Aorta (tissue), 5 donors: ENCODE data around the gene PCSK6. TPM values are rescaled to one million over a fixed set of nuclear protein-coding genes. Genes with fewer than 3 reads are reported as not detected.
"Not testable (repeated sequence)": the region's sequence is repeated elsewhere in the genome, so short reads cannot be mapped to it uniquely, and the experiment has no call there.

Source experiments
- ATAC-seq: fragments of 200-7000 bp; cut with Tn5 transposase; one replicate; pipeline ENCODE4 v1.9.1; 2022; ENCODE audit warnings: moderate library complexity; ENCODE audit not compliant: low FRiP score
- DNase-seq, 2 donors: peaks; one replicate each; pipeline ENCODE4 v3.0.0-alpha.2; 2020
- H3K27ac ChIP-seq, 2 donors: one replicate each; pipeline ENCODE4 v1.5.1; 2013; ENCODE audit warnings: low read length in 2 of 2, mild to moderate bottlenecking in 2 of 2, moderate library complexity in 2 of 2, control low read depth in 1 of 2, inconsistent platforms in 1 of 2, low read depth in 1 of 2
- H3K27me3 ChIP-seq, 2 donors: one replicate each; pipeline ENCODE4 v1.6.1; 2013; ENCODE audit warnings: control low read depth in 1 of 2, low read length in 1 of 2, mild to moderate bottlenecking in 1 of 2, moderate library complexity in 1 of 2; ENCODE audit not compliant: insufficient read depth in 2 of 2, control insufficient read depth in 1 of 2
- H3K36me3 ChIP-seq, 2 donors: one replicate each; pipeline ENCODE4 v1.6.1; 2013; ENCODE audit warnings: control low read depth in 1 of 2, low read length in 1 of 2, mild to moderate bottlenecking in 1 of 2; ENCODE audit not compliant: insufficient read depth in 2 of 2, control insufficient read depth in 1 of 2
- H3K4me1 ChIP-seq, 2 donors: one replicate each; pipeline ENCODE4 v1.6.1; 2013; ENCODE audit warnings: low read length in 2 of 2, control low read depth in 1 of 2, mild to moderate bottlenecking in 1 of 2, moderate library complexity in 1 of 2; ENCODE audit not compliant: insufficient read depth in 2 of 2, control insufficient read depth in 1 of 2
- H3K4me3 ChIP-seq, 2 donors: one replicate each; pipeline ENCODE4 v1.5.1; 2013; ENCODE audit warnings: low read length in 2 of 2, control low read depth in 1 of 2, mild to moderate bottlenecking in 1 of 2
- H3K9me3 ChIP-seq: one replicate; pipeline ENCODE4 v1.6.1; 2013; ENCODE audit warnings: mild to moderate bottlenecking, low read length; ENCODE audit not compliant: control insufficient read depth
- WGBS, 2 donors: extraction: QIAGEN DNeasy Blood & Tissue Kit; methylation state at CpG; one replicate each; pipeline ENCODE4 v1.1.7; 2013; 5-methylcytosine and 5-hydroxymethylcytosine counted together
- intact Hi-C, 2 donors: fragments of 100-400 bp; cut with DNase I; formaldehyde crosslinking; loops; one replicate each; pipeline versions ENCODE4 v1.14.2 to v1.15.0; 2022
- polyA plus RNA-seq, 2 donors: library from polyadenylated mRNA; stranded (reverse); fragments of 200-250 nt; gene quantifications; one replicate each; pipeline ENCODE4 v1.2.3, GENCODE V29; 2013
- total RNA-seq, 2 donors: library from RNA; stranded (reverse); fragmentation: NEBNext Ultra II Directional; extraction: Animal tissue kit (Norgen Biotek cat#: 25700); gene quantifications; one replicate each; pipeline ENCODE4 v1.2.1, GENCODE V29; 2021
- donor health status: healthy with polysubstance abuse.
- donor health status: Bipolar disorder and iron deficiency.
- donor health status: DM: no; HTN: no; CAD: no.
- donor health status: DM: no; HTN: no; CAD: no.
- donor health status: DM: yes; HTN: yes; CAD: no.

PCSK6 gene
- total and polyA plus RNA-seq, 4 donors: 1.6 to 11.2 (median 5.0) TPM; not detected in 1

DNA sequence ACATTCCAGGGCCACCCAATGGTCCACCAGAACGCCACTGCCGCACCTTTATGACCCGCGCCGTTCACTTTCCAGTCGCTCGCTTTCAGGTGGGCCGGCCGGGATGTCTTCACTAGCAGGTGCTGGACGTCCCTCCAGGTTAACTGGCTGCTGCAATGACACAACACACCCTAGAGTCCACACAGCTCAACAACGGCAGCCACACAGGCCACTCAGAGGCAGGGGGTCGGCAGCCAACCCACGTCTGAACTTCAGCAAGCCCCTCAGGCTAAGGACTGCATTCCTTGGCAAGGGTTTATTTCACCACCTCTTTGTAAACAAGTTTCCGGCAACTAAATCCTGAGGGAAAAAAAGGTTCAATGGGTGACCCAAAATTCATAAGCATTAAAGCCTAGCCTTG, 105.2 kb downstream of the PCSK6 start:
- H3K9me3 ChIP-seq: no peaks in the 10 kb centered on the region
- no peak overlapping the region for H3K4me3 ChIP-seq
- DNase-seq: no peak
- no peak for ATAC-seq
- H3K27ac ChIP-seq: no peak overlapping the region
- H3K4me1 ChIP-seq: no peaks in the 10 kb centered on the region
- intact Hi-C loops: no loop called here
- WGBS, 2 donors: 82 to 83% methylated on average over 14 of the region's 14 CpGs
- H3K27me3 ChIP-seq: no peaks in the 10 kb centered on the region
- no peaks in the 10 kb centered on the region for H3K36me3 ChIP-seq

DNA sequence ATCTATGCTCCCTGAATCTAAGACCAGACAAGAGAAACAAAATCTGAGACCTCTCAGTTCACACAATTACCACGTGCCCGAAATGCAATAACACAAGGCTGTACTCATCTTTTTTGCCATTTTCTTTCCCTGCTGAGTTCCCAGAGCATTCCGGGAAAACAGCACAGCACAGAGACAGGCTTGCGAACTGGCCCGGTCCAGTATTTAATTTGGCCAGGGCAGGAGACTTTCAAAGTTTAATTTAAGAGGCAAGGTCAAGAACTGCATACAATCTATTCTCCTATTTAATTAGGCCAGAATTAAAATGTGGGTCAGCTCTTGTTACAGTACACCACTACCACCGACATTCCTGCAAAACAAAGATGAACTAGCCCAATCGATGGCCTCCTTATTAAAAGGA, 107.0 kb downstream of the PCSK6 start:
- Histone ChIP-seq H3K36me3 (no peaks in the 10 kb centered on the region), H3K9me3 (no peaks in the 10 kb centered on the region), H3K27ac (no peak overlapping the region), H3K27me3 (no peaks in the 10 kb centered on the region), H3K4me3 (no peak overlapping the region), H3K4me1 (no peaks in the 10 kb centered on the region)
- no peak for ATAC-seq
- no peak for DNase-seq
- WGBS, 2 donors: 8 to 12% methylated on average over 7 of the region's 7 CpGs
- intact Hi-C loops: no loop called here

GRCh38 chr15:101381671-101382212, 107.8 kb downstream of the PCSK6 start:
- no peaks in the 10 kb centered on the region for H3K36me3 ChIP-seq
- no peak for ATAC-seq
- H3K27ac ChIP-seq: no peak overlapping the region
- no peaks in the 10 kb centered on the region for H3K9me3 ChIP-seq
- no peaks in the 10 kb centered on the region for H3K4me1 ChIP-seq
- no peak overlapping the region for H3K4me3 ChIP-seq
- H3K27me3 ChIP-seq: no peaks in the 10 kb centered on the region
- no peak for DNase-seq
- intact Hi-C loops: no loop called here
- WGBS, 2 donors: 87 to 89% methylated on average over 14 of the region's 14 CpGs

DNA sequence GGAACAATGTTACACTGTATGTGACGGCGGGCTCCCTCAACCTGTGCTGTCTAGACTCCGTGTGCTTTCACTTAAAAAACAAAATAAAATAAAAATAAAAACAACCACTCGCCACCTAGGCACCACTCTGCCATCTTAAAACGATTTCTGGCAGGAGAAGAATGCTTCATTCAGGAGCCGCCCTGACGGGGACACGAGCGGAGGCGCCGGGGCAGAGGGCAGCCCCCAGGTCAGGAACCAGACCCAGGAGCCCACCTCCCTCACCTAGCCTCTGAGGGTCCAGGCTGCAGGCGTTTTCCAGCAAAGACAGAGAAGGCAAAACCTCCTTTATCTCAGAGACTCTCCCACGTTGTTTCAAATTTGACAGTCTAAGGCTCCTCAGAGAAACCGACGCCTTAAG, 109.4 kb downstream of the PCSK6 start:
- H3K27me3 ChIP-seq: no peaks in the 10 kb centered on the region
- no peak overlapping the region for H3K27ac ChIP-seq
- intact Hi-C loops: no loop called here
- H3K4me3 ChIP-seq: no peak overlapping the region
- H3K36me3 ChIP-seq: no peaks in the 10 kb centered on the region
- H3K9me3 ChIP-seq: no peaks in the 10 kb centered on the region
- 90% methylated on average over 15 of the region's 15 CpGs for WGBS, 2 donors
- ATAC-seq (no peak), DNase-seq (no peak)
- no peaks in the 10 kb centered on the region for H3K4me1 ChIP-seq

GRCh38 chr15:101379647-101380046, 109.9 kb downstream of the PCSK6 start:
- H3K4me3 ChIP-seq: no peak overlapping the region
- H3K9me3 ChIP-seq: no peaks in the 10 kb centered on the region
- DNase-seq (no peak), ATAC-seq (no peak)
- intact Hi-C loops: no loop called here
- WGBS, 2 donors: 91% methylated on average over 15 of the region's 15 CpGs
- no peaks in the 10 kb centered on the region for H3K27me3 ChIP-seq
- H3K36me3 ChIP-seq: no peaks in the 10 kb centered on the region
- no peaks in the 10 kb centered on the region for H3K4me1 ChIP-seq
- no peak overlapping the region for H3K27ac ChIP-seq

DNA sequence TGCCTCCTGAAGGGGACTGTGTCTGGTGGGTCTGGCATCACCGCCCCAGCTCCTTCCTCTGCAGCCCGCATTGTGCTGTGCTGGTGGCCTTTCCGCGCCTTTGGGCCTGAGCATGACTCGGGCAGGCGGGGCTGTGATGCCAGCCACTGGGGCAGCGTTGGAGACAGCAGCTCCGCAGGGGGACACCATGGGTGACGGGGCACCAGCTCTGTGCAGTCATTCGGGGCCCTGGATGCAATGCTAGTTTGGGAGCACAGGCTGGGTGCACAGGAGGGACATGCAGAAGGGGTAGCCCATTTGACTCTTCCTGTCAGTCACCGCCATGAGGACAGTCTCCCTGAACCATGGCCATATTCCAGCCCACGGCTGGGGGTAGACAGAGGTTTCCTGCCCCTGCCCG, 110.6 kb downstream of the PCSK6 start:
- Histone ChIP-seq H3K36me3 (no peaks in the 10 kb centered on the region), H3K9me3 (no peaks in the 10 kb centered on the region), H3K4me3 (no peak overlapping the region), H3K4me1 (no peaks in the 10 kb centered on the region), H3K27ac (no peak overlapping the region), H3K27me3 (no peaks in the 10 kb centered on the region)
- ATAC-seq (no peak), DNase-seq (no peak)
- intact Hi-C loops: no loop called here
- 95 to 96% methylated on average over 13 of the region's 13 CpGs for WGBS, 2 donors

DNA sequence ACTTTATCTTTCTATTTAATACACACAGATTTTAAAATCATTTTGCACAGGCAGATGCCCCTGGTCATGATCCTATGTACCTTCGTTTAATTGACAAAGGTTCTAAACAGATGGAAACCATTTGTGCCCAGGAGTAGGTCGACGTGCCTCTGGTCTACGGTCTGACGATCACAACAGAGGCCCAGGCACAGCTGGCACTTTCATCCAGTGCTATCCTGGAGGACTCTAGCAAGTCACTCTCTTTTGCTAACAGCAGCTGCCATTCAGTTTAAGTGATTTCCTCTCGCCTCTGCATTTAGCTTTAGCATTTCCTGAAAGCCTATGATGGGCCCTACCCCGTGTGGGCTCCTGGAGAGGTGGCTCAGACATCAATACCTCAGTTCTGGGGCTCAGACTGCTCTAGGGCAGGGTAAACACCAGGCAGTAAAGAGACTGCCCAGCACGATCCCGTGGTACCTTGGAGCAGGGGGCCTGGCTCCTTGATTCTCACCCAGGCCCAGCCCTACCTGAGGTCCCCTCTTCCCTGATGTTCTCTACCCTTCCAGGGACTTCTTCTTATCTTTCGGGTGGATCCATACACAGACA, 111.2 kb downstream of the PCSK6 start:
- ATAC-seq (no peak), DNase-seq (no peak)
- H3K4me1 ChIP-seq: no peaks in the 10 kb centered on the region
- no peaks in the 10 kb centered on the region for H3K36me3 ChIP-seq
- H3K9me3 ChIP-seq: no peaks in the 10 kb centered on the region
- H3K4me3 ChIP-seq: no peak overlapping the region
- intact Hi-C loops: no loop called here
- 86 to 89% methylated on average over 10 of the region's 10 CpGs for WGBS, 2 donors
- H3K27me3 ChIP-seq: no peaks in the 10 kb centered on the region
- H3K27ac ChIP-seq: no peak overlapping the region

DNA sequence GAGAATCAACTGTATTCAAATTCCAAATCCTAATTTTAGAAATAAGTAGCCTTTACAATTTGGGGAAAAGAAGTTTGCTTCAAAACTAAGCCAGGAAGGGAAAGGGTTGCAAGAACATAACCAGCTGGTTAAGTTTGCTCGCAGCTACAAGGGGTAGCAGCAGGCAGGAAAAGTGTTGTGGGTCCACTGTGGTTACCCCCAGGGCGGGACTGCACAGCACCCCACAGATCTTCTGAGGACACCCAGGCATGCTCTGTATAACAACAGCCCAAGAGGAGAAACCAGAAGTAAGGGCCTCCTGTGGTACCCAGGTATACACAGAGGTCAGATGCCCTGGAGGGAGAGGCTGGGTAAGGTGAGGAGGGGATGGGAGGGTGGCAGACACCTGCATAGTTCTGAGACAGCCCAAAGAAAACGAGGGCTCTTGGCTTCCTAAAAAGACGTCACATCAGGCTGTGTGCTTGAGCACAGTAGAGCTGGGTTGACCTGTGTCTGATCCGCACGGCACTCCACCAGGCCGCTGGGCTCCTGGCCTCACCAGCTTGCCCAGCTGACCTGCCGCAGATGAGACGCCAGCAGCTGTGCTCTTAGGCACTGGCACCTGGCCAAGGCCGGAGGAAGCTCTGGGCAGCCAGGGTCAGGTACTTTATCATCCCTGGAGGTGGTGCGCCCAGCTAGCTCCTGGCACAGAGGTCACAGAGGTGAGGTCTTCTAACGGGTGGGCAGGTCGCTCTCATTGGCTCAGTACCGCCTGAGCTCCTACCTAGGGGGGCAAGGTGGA, 112.7 kb downstream of the PCSK6 start:
- ATAC-seq: no peak

GRCh38 chr15:101375006-101375405, 114.5 kb downstream of the PCSK6 start:
- not testable (repeated sequence) for H3K27me3 ChIP-seq

More for the DNA sequence above, 112.7 kb downstream of the PCSK6 start:
- intact Hi-C loops: no loop called here
- DNase-seq: no peak
- Histone ChIP-seq H3K27ac (no peak overlapping the region), H3K9me3 (no peaks in the 10 kb centered on the region), H3K36me3 (no peaks in the 10 kb centered on the region), H3K4me3 (no peak overlapping the region), H3K27me3 (no peaks in the 10 kb centered on the region), H3K4me1 (no peaks in the 10 kb centered on the region)
- 86 to 94% methylated on average over 14 of the region's 14 CpGs for WGBS, 2 donors

More at GRCh38 chr15:101375006-101375405, 114.5 kb downstream of the PCSK6 start:
- H3K4me1 ChIP-seq, intact Hi-C loops, H3K27ac ChIP-seq, H3K4me3 ChIP-seq, DNase-seq, ATAC-seq, H3K9me3 ChIP-seq, H3K36me3 ChIP-seq: not testable (repeated sequence)
- WGBS, 2 donors: 86 to 87% methylated on average over 15 of the region's 15 CpGs
